ENCODE results near the gene KDF1. TPM values are rescaled to one million over a fixed set of nuclear protein-coding genes. Genes with fewer than 3 reads are reported as not detected.

KDF1 gene
- total and polyA plus RNA-seq, 2 experiments from 2014 or later = 13.6 to 21.1 TPM

DNA sequence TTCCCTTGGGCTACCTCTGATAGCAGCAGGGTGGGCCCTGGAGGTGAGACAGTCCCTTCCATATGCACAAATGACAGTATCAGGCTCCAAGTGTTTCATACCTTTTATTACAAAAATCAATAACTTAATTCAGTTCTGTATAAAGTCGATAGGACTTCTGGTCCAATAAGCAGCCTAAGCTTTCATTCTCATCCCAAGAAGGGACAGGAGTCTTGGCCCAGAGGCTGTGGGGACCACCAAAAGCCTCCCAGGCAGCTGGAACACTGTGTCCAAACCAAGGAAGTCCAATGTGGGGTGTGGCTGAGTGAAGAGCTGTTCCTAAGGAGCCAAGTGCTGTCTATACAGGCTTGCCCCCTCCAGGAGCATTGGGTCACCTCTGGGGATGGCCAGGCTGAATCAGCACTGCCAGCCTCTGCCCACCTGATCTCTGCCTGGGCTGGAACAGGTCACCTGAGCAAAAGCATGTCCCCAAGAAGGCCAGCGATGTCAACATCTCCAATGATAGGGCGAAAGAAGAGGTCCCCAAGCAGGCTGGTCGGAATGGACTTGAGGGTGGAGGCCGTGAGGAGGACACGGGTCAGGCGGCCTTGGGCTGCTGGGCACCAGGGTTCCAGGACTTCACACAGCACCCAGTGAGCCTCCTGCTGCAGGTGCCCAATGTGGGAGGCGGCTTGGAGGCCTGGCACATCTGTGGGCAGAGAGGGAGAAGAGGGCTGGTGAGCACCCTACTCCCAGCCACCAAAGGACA is 48.7 kb downstream of the KDF1 start:
- no peaks in the 10 kb centered on the region for H3K79me2 ChIP-seq (replicated peaks; ENCODE audit: insufficient read depth)
- no peak for DNase-seq (ENCODE audit: low spot score)
- Mint-ChIP-seq H3K9me3 (no peaks in the 10 kb centered on the region), H3K36me3 (ENCODE audit: low read depth) (no peaks in the 10 kb centered on the region), H3K4me3 (no peak overlapping the region), H3K27me3 (ENCODE audit: insufficient read depth, low read depth, poor library complexity) (peaks cover 8% of the 10 kb centered on the region), H3K27ac (no peak overlapping the region), H3K4me1 (no peaks in the 10 kb centered on the region; the same call in 2 of the 3 replicates)
- TF ChIP-seq REST (IDR thresholded peaks at IDR 0.05; ENCODE audit: unreplicated experiment) = no peak
- no peak for TF ChIP-seq ZNF331 (CRISPR knock-in tag; IDR thresholded peaks at IDR 0.05; ENCODE audit: low read depth)
- TF ChIP-seq, protein P1, sequence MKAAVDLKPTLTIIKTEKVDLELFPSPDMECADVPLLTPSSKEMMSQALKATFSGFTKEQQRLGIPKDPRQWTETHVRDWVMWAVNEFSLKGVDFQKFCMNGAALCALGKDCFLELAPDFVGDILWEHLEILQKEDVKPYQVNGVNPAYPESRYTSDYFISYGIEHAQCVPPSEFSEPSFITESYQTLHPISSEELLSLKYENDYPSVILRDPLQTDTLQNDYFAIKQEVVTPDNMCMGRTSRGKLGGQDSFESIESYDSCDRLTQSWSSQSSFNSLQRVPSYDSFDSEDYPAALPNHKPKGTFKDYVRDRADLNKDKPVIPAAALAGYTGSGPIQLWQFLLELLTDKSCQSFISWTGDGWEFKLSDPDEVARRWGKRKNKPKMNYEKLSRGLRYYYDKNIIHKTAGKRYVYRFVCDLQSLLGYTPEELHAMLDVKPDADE (IDR thresholded peaks at IDR 0.05) = no peak
- TF ChIP-seq STAT1 (IDR thresholded peaks at IDR 0.05; ENCODE audit: unreplicated experiment) = no peak
- no peak for TF ChIP-seq CREB1 (CRISPR knock-in tag; IDR thresholded peaks at IDR 0.05; ENCODE audit: low read depth)
- no peak overlapping the region for H3K4me2 ChIP-seq
- H4K20me1 ChIP-seq (replicated peaks; ENCODE audit: insufficient read depth) = no peaks in the 10 kb centered on the region; the same call in 1 of the 2 replicates
- no peak overlapping the region for H3K4me3 ChIP-seq
- no peaks in the 10 kb centered on the region for H3F3A ChIP-seq (replicated peaks; ENCODE audit: low read depth)
- no peak for ATAC-seq
- H3K27ac ChIP-seq (ENCODE audit: low read depth) = no peak overlapping the region
- H3K4me1 ChIP-seq (ENCODE audit: insufficient read depth) = no peaks in the 10 kb centered on the region
- H3K27me3 ChIP-seq (ENCODE audit: insufficient read depth) = no peaks in the 10 kb centered on the region
- no peaks in the 10 kb centered on the region for H3K9me2 ChIP-seq (ENCODE audit: insufficient read depth)
- H2AFZ ChIP-seq = no peak overlapping the region
- no peaks in the 10 kb centered on the region for H3K36me3 ChIP-seq (ENCODE audit: insufficient read depth)

DNA sequence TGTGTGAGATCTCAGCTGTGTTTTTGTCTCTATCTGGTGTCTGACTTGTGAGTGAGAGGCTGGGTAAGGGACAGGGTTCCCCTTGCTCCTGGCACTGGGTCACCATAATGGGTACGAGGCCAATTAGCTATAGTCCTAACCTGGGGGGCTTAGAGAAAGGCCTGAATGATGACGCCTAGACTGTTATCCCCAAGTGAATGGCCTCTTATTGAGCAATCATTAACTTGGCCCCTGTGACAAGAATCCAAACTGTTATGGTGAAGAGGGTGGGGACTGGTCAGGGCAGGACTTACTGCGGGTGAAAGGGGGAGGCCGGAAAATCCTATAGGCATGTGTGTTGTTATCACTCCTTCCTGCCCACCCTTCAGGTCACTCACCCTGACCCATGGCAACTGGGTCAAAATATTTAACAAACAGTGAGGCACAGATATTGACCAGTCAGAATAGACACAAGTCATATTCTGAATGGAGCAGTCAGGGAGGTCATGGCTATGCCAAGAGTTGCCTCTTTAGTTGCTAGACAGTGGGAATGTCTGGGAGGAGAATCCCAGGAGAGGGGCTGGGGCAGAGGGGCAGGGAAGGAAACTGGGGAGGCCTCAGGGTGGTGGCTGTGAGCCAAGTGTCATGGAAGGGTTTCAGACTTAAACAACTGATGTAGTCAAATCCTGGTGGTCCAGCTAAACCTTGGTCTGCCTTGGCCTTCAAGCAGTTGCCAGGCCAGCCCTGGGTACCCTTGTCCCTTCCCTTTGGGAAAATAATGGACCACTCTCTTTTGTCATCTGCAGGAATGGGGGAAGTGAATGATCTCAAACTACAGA is 49.7 kb downstream of the KDF1 start:
- no peaks in the 10 kb centered on the region for H3K27me3 ChIP-seq (ENCODE audit: insufficient read depth)
- ATAC-seq = no peak
- no peak overlapping the region for H3K27ac ChIP-seq (ENCODE audit: low read depth)
- H2AFZ ChIP-seq = no peak overlapping the region
- DNase-seq (ENCODE audit: low spot score) = no peak
- no peaks in the 10 kb centered on the region for H3K36me3 ChIP-seq (ENCODE audit: insufficient read depth)
- no peaks in the 10 kb centered on the region for H3K36me3 Mint-ChIP-seq (ENCODE audit: low read depth)
- H3F3A ChIP-seq (replicated peaks; ENCODE audit: low read depth) = no peaks in the 10 kb centered on the region
- H3K4me1 Mint-ChIP-seq = no peaks in the 10 kb centered on the region; the same call in 2 of the 3 replicates
- no peaks in the 10 kb centered on the region for H3K9me3 Mint-ChIP-seq
- no peaks in the 10 kb centered on the region for H4K20me1 ChIP-seq (replicated peaks; ENCODE audit: insufficient read depth)
- peaks cover 8% of the 10 kb centered on the region for H3K27me3 Mint-ChIP-seq (ENCODE audit: insufficient read depth, low read depth, poor library complexity)
- no peaks in the 10 kb centered on the region for H3K79me2 ChIP-seq (replicated peaks; ENCODE audit: insufficient read depth)
- H3K9me2 ChIP-seq (ENCODE audit: insufficient read depth) = no peaks in the 10 kb centered on the region
- H3K27ac Mint-ChIP-seq = no peak overlapping the region
- no peaks in the 10 kb centered on the region for H3K4me1 ChIP-seq (ENCODE audit: insufficient read depth)
- no peak overlapping the region for H3K4me3 Mint-ChIP-seq
- H3K4me3 ChIP-seq = no peak overlapping the region
- no peak overlapping the region for H3K4me2 ChIP-seq
- TF ChIP-seq STAT1 (IDR thresholded peaks at IDR 0.05; ENCODE audit: unreplicated experiment) (no peak), EZH2phosphoT487 (IDR thresholded peaks at IDR 0.05; ENCODE audit: unreplicated experiment) (no peak), CREB1 (CRISPR knock-in tag; IDR thresholded peaks at IDR 0.05; ENCODE audit: low read depth) (no peak), REST (IDR thresholded peaks at IDR 0.05; ENCODE audit: unreplicated experiment) (no peak), ZNF331 (CRISPR knock-in tag; IDR thresholded peaks at IDR 0.05; ENCODE audit: low read depth) (no peak)
